ENCODE measurements around the gene TMEM200A. TPM values are rescaled to one million over a fixed set of nuclear protein-coding genes. Genes with fewer than 3 reads are reported as not detected.

The TMEM200A gene
- total RNA-seq (1 to 10 TPM in 6 of 7 donors, under 1 TPM in 1; 0.68 to 2.3 (median 1.8) TPM), polyA plus RNA-seq (under 1 TPM; 0.33 to 0.94 (median 0.90) TPM)
- long read RNA-seq, donor 1, partial matches to known transcripts = 0 of 1 reads
- long read RNA-seq, donor 1, other reads (novel, unspliced or antisense) = 0 of 1 reads
- long read RNA-seq, donor 2, partial matches to known transcripts = 0 of 1 reads
- long read RNA-seq, donor 2, other reads (novel, unspliced or antisense) = 0 of 1 reads

DNA sequence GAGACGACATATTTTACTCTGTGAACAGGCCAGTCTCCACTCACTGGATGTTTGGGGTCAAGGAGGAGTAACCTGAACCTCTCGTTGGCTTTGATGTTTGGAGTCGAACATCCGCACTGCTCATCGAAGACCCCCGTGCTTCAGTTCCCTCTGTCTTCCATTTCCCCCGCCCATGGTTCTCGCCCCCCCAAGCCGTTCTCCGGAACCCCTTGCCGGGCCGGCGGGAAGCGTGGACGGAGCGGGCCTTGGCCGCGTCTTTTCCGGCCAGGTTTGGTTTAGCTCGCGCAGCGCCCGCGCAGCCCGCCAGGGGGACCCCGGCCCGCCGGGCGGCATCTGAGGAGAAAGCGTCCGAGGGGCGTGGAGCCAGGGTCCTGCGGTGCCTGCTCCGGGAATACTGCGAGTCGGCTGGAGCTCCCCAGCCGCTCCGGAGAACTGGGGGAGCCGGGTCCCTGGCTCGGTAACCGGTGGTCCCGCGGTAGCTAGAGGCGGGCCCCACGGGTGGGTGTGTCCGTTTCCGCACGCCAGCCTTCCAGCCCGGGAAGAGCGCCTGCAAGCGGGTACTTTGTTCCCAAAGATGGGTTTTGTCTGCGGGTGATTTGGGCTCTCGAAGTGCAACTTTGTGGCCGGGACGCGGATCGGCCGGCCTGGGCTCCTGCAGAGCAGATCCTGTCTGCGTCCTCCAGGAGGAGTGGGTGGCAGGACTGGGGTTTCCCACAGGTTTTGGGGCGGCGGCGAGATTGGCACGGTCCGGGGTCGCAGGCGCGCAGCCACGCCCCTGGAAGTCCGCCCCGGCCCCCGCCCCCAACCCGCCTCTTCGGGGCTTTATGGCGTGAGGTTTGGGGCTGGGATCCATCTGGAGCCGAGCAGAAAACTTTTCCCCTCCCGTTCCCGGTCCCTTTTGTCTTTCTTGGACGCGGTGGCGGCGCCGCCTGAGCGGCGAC lies at the start of gene TMEM200A:
Gene TMEM200A, plus strand, starts transcription at position 852 of the 941 bp plus-strand sequence. CDS start 74,406 bp downstream, outside the sequence.
- TF ChIP-seq, protein P1, sequence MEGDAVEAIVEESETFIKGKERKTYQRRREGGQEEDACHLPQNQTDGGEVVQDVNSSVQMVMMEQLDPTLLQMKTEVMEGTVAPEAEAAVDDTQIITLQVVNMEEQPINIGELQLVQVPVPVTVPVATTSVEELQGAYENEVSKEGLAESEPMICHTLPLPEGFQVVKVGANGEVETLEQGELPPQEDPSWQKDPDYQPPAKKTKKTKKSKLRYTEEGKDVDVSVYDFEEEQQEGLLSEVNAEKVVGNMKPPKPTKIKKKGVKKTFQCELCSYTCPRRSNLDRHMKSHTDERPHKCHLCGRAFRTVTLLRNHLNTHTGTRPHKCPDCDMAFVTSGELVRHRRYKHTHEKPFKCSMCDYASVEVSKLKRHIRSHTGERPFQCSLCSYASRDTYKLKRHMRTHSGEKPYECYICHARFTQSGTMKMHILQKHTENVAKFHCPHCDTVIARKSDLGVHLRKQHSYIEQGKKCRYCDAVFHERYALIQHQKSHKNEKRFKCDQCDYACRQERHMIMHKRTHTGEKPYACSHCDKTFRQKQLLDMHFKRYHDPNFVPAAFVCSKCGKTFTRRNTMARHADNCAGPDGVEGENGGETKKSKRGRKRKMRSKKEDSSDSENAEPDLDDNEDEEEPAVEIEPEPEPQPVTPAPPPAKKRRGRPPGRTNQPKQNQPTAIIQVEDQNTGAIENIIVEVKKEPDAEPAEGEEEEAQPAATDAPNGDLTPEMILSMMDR (IDR thresholded peaks at IDR 0.05 in 8 of 11, conservative IDR thresholded peaks at IDR 0.05 in 3 of 11) = peak in 9 of 11 experiments; percentile 14 to 68 (median 57)
- no peak for TF ChIP-seq POLR2AphosphoS5 (IDR thresholded peaks at IDR 0.05)
- Histone ChIP-seq H3K27me3 (replicated peaks in 1 of 7) (peaks cover 0 to 56% (median 28%) of the 10 kb centered on the region in 7 donors), H3K4me3 (peak within 1 kb of the TSS; percentile 48 to 78 (median 60)), H3K4me1 (peaks cover 9 to 22% (median 20%) of the 10 kb centered on the region in 6 donors), H3K27ac (peak within 1 kb of the TSS in 4 of 8 donors; percentile 10 to 47 (median 28)), H3K9me3 (peaks cover 0 to 7% (median 0%) of the 10 kb centered on the region in 8 donors), H3K36me3 (no peaks in the 10 kb centered on the region)
- DNase-seq = peak; percentile 83
- WGBS, 5 donors = 0 to 1% (median 1%) methylated on average over 38 to 84 of the region's 84 CpGs
- intact Hi-C loops (cut with DNase I; ENCODE audit: low total_unique reads) = loop anchor here (5.0 kb wide), 1 partner anchor 97 kb away; no protein-coding TSS in a partner anchor

DNA sequence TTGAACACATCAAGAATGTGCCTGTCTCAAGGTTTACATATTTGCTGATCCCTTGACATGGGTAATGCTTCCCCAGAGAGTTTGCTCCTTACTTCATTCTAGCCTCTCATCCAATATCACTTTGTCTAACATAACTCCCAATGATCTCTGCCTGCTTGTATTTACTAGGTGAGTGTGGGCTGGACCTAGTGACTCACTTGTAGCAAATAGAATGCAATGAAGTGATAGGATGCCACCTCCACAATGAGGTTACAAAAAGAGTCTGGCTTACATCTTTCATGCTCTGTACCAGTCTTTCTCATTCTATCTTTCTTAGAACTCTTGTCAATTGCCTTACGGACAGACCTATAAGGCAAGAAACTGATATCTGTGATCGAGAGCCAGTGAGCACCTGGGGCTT lies 44.9 kb upstream of the TMEM200A start:
- Histone ChIP-seq H3K4me3 (no peak overlapping the region), H3K4me1 (peaks cover 0 to 6% (median 0%) of the 10 kb centered on the region in 6 donors), H3K36me3 (no peaks in the 10 kb centered on the region), H3K27ac (no peak overlapping the region), H3K27me3 (replicated peaks in 1 of 7) (no peaks in the 10 kb centered on the region), H3K9me3 (no peaks in the 10 kb centered on the region)
- DNase-seq = no peak
- intact Hi-C loops (cut with DNase I; ENCODE audit: low total_unique reads) = loop anchor here (10.0 kb wide), 2 partner anchors 374 to 554 kb away; no protein-coding TSS in a partner anchor
- WGBS, 5 donors = 91 to 95% (median 93%) methylated on average over 2 of the region's 2 CpGs
- TF ChIP-seq POLR2AphosphoS5 (IDR thresholded peaks at IDR 0.05) (no peak), POLR2A (IDR thresholded peaks at IDR 0.05) (no peak)
- TF ChIP-seq, protein P1 (IDR thresholded peaks at IDR 0.05 in 8 of 11, conservative IDR thresholded peaks at IDR 0.05 in 3 of 11) = no peak

DNA sequence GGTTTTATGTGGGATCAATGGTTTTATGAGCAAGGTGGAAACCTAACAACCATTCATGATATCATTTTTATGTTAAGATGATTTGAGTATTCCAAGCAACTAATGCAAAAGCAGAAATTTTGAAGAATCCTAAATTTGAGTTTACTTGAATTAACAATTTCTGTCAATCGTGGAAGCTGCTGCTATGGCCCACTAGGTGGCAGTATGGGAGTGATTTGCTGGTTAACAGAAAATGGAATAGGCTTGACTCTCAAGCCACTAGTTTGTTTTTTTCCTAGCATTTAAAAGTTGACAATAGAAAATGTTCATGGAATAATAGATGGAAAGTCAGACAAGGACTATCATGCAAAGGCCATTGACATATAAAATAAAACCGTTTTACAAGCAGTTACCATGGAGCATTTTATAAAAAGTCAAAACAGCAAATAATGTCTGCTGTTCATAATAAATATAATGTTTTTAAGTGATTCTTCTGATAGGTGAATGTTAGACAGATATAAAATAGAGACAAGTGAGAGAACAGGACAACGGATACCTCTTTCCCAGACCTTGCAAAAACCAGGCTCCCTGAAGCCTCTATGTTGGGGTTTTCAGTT lies 43.0 kb upstream of the TMEM200A start:
- 7 to 14% (median 9%) methylated on average over 3 of the region's 3 CpGs for WGBS, 5 donors
- Histone ChIP-seq H3K27me3 (replicated peaks in 1 of 7) (no peaks in the 10 kb centered on the region), H3K27ac (no peak overlapping the region), H3K4me1 (peaks cover 0 to 6% (median 0%) of the 10 kb centered on the region in 6 donors), H3K36me3 (no peaks in the 10 kb centered on the region), H3K9me3 (no peaks in the 10 kb centered on the region), H3K4me3 (no peak overlapping the region)
- intact Hi-C loops (cut with DNase I; ENCODE audit: low total_unique reads) = loop anchor here (10.0 kb wide), 2 partner anchors 372 to 552 kb away; no protein-coding TSS in a partner anchor
- TF ChIP-seq, protein P1 (IDR thresholded peaks at IDR 0.05 in 8 of 11, conservative IDR thresholded peaks at IDR 0.05 in 3 of 11) = peak; percentile 32 to 84 (median 73)
- TF ChIP-seq POLR2A (IDR thresholded peaks at IDR 0.05) (no peak), POLR2AphosphoS5 (IDR thresholded peaks at IDR 0.05) (no peak)
- no peak for DNase-seq

All from spleen (tissue), 13 donors.